Measurements from ENCODE around the gene CCDC73. TPM values are rescaled to one million over a fixed set of nuclear protein-coding genes. Genes with fewer than 3 reads are reported as not detected.

The CCDC73 gene
- total and polyA plus RNA-seq, 10 of the 15 experiments (the other 5 are each of a cell fraction or from before 2014, with no cell fraction given): 0.05 to 0.57 (median 0.14) TPM

- Histone ChIP-seq H3K9ac (ENCODE audit: control insufficient read depth, insufficient read depth, low read length) (no peak overlapping the region), H3K4me3 (no peak overlapping the region), H3K4me2 (ENCODE audit: control insufficient read depth, insufficient read depth) (no peak overlapping the region), H3K27ac (ENCODE audit: control insufficient read depth, insufficient read depth) (no peak overlapping the region), H3K4me1 (ENCODE audit: control insufficient read depth, insufficient read depth, low read length) (no peaks in the 10 kb centered on the region), H3K36me3 (ENCODE audit: control insufficient read depth in 2 of 2, insufficient read depth in 2 of 2, low read length in 1 of 2) (no peaks in the 10 kb centered on the region), H3K79me2 (ENCODE audit: control insufficient read depth, insufficient read depth, low read length) (no peaks in the 10 kb centered on the region), H3K9me3 (replicated peaks; ENCODE audit: control insufficient read depth, insufficient read depth, low read length) (no peaks in the 10 kb centered on the region), H2AFZ (ENCODE audit: control insufficient read depth, low read depth, low read length) (no peak overlapping the region), H3K27me3 (replicated peaks in 1 of 2; ENCODE audit: control insufficient read depth in 2 of 2, insufficient read depth in 2 of 2, low read length in 1 of 2) (no peaks in the 10 kb centered on the region), H4K20me1 (ENCODE audit: control insufficient read depth, insufficient read depth) (no peaks in the 10 kb centered on the region)
- no peak for DNase-seq (ENCODE audit: low read depth, low spot score)
- TF ChIP-seq ETV6 (conservative IDR thresholded peaks at IDR 0.05 in 1 of 2, IDR thresholded peaks at IDR 0.05 in 1 of 2; ENCODE audit: borderline replicate concordance in 1 of 2, low read depth in 1 of 2): no peak
- no peak for TF ChIP-seq CREM (IDR thresholded peaks at IDR 0.05; ENCODE audit: low read depth)
- TF ChIP-seq EED (IDR thresholded peaks at IDR 0.05; ENCODE audit: low read depth): no peak
- no peak for TF ChIP-seq STAT3 (IDR thresholded peaks at IDR 0.05; ENCODE audit: low read depth, low read length)
- no peak for TF ChIP-seq NR2F1 (conservative IDR thresholded peaks at IDR 0.05)
- TF ChIP-seq RCOR1 (conservative IDR thresholded peaks at IDR 0.05; ENCODE audit: low read depth, low read length): no peak
- no peak for TF ChIP-seq SMAD5 (IDR thresholded peaks at IDR 0.05; ENCODE audit: low read depth)
- no peak for TF ChIP-seq SMARCA5 (IDR thresholded peaks at IDR 0.05)
- ChIA-PET CTCF (interaction anchor here (1.2 to 3.6 kb wide), 2 partner anchors 11 to 57 kb away, joined by 3 to 15 read pairs; no protein-coding TSS in a partner anchor), RAD21 (ENCODE audit: unreplicated experiment) (interaction anchor here (1.0 kb wide), 2 partner anchors 220 to 241 kb away, joined by 3 read pairs; no protein-coding TSS in a partner anchor), POLR2A (no interaction called here), SMC1A (ENCODE audit: uncharacterized antibody, unreplicated experiment) (interaction anchor here (0.8 to 1.1 kb wide), 2 partner anchors 8 to 12 kb away, joined by 3 read pairs; no protein-coding TSS in a partner anchor)
- in situ Hi-C loops (cut with MboI): no loop called here
- no peak for FAIRE-seq
- no TSS peak for BruUV-seq (replicated peaks)
- intact Hi-C loops (cut with micrococcal nuclease; ENCODE audit: unreplicated experiment): no loop called here
- ATAC-seq: no peak
Observed at GRCh38 chr11:32820497-32820896, 26.0 kb upstream of the CCDC73 start.

GRCh38 chr11:32819187-32819586 lies 24.7 kb upstream of the CCDC73 start:
- Histone ChIP-seq H3K27ac (ENCODE audit: control insufficient read depth, insufficient read depth) (no peak overlapping the region), H3K4me3 (no peak overlapping the region), H3K27me3 (replicated peaks in 1 of 2; ENCODE audit: control insufficient read depth in 2 of 2, insufficient read depth in 2 of 2, low read length in 1 of 2) (no peaks in the 10 kb centered on the region), H4K20me1 (ENCODE audit: control insufficient read depth, insufficient read depth) (no peaks in the 10 kb centered on the region), H3K79me2 (ENCODE audit: control insufficient read depth, insufficient read depth, low read length) (no peaks in the 10 kb centered on the region), H3K36me3 (ENCODE audit: control insufficient read depth in 2 of 2, insufficient read depth in 2 of 2, low read length in 1 of 2) (no peaks in the 10 kb centered on the region), H3K9ac (ENCODE audit: control insufficient read depth, insufficient read depth, low read length) (no peak overlapping the region), H3K4me2 (ENCODE audit: control insufficient read depth, insufficient read depth) (no peak overlapping the region), H2AFZ (ENCODE audit: control insufficient read depth, low read depth, low read length) (no peak overlapping the region), H3K9me3 (replicated peaks; ENCODE audit: control insufficient read depth, insufficient read depth, low read length) (no peaks in the 10 kb centered on the region), H3K4me1 (ENCODE audit: control insufficient read depth, insufficient read depth, low read length) (no peaks in the 10 kb centered on the region)
- 73% methylated on average over 2 of the region's 2 CpGs for WGBS (ENCODE audit: insufficient coverage, insufficient replicate concordance, low lambda C conversion rate, missing lambda C conversion rate)
- ATAC-seq (no peak), DNase-seq (ENCODE audit: low read depth, low spot score) (no peak), FAIRE-seq (no peak)
- no TSS peak for BruUV-seq (replicated peaks)
- TF ChIP-seq WRNIP1 (IDR thresholded peaks at IDR 0.05; ENCODE audit: borderline replicate concordance, low read depth, low read length) (no peak), IKZF1 (conservative IDR thresholded peaks at IDR 0.05) (no peak)
- RAD21 ChIA-PET (ENCODE audit: unreplicated experiment): no interaction called here
- SMC1A ChIA-PET (ENCODE audit: uncharacterized antibody, unreplicated experiment): interaction anchor here (1.1 kb wide), 1 partner anchor 9 kb away, joined by 3 read pairs; no protein-coding TSS in a partner anchor
- POLR2A ChIA-PET: no interaction called here
- intact Hi-C loops (cut with micrococcal nuclease; ENCODE audit: unreplicated experiment): loop anchor here (5.0 kb wide), 1 partner anchor 822 kb away; no protein-coding TSS in a partner anchor
- in situ Hi-C loops (cut with MboI): no loop called here
- CTCF ChIA-PET: interaction anchor here (3.6 kb wide), 1 partner anchor 10 kb away, joined by 15 read pairs; no protein-coding TSS in a partner anchor

All from GM12878 (cell line).